Measurements from ENCODE around the gene EMC6. TPM values are rescaled to one million over a fixed set of nuclear protein-coding genes. Genes with fewer than 3 reads are reported as not detected.

EMC6 gene
- total RNA-seq, 1 experiment from 2014 or later, result 62.4 TPM

- Histone ChIP-seq H3K4me2 (ENCODE audit: low read length) (no peak overlapping the region), H3K9me2 (ENCODE audit: insufficient read depth) (no peaks in the 10 kb centered on the region), H3K9me3 (ENCODE audit: control insufficient read depth in 1 of 2, insufficient read depth in 1 of 2, low read depth in 1 of 2, low read length in 2 of 2) (no peaks in the 10 kb centered on the region), H3K36me3 (ENCODE audit: control insufficient read depth in 1 of 2, insufficient read depth in 2 of 2, low read length in 2 of 2) (no peaks in the 10 kb centered on the region), H3K27ac (ENCODE audit: low read depth, low read length) (no peak overlapping the region), H3K9ac (ENCODE audit: low read length) (no peak overlapping the region), H4K20me1 (ENCODE audit: insufficient read depth) (no peaks in the 10 kb centered on the region), H2AFZ (ENCODE audit: low read depth, low read length, poor library complexity, severe bottlenecking) (no peak overlapping the region), H3K27me3 (ENCODE audit: insufficient read depth, low read length) (no peaks in the 10 kb centered on the region), H3K79me2 (ENCODE audit: insufficient read depth, low read length) (no peaks in the 10 kb centered on the region), H3K4me3 (replicated peaks in 1 of 2; ENCODE audit: low read depth in 1 of 2, low read length in 2 of 2) (no peak overlapping the region), H3K4me1 (ENCODE audit: control insufficient read depth in 1 of 2, insufficient read depth in 2 of 2, low read length in 2 of 2) (peaks cover 0 to 6% of the 10 kb centered on the region in 2 experiments; a peak in 3 of 4 replicates)
- intact Hi-C loops (cut with micrococcal nuclease), result no loop called here
- BruUV-seq (replicated peaks), result no TSS peak
- CTCF ChIA-PET, result no interaction called here
- POLR2A ChIA-PET, result no interaction called here
- RAD21 ChIA-PET (ENCODE audit: low non-redundant PET in 1 of 2, low total read pairs in 2 of 2, uncharacterized antibody in 2 of 2, unreplicated experiment in 2 of 2), result no interaction called here
- DNase-seq (ENCODE audit: low read depth, low spot score) (no peak), ATAC-seq (no peak)
- TF ChIP-seq CTCF (IDR thresholded peaks at IDR 0.05 in 2 of 3, conservative IDR thresholded peaks at IDR 0.05 in 1 of 3; ENCODE audit: borderline replicate concordance in 1 of 3, insufficient read depth in 1 of 3, low read depth in 2 of 3, low read length in 2 of 3), result no peak
- TF ChIP-seq POLR2AphosphoS5 (IDR thresholded peaks at IDR 0.05; ENCODE audit: low read depth, low read length), result no peak
- TF ChIP-seq TCF7L2 (IDR thresholded peaks at IDR 0.05; ENCODE audit: borderline replicate concordance, extremely low read depth, insufficient read depth, insufficient read length), result no peak
- TF ChIP-seq ZBTB33 (IDR thresholded peaks at IDR 0.05; ENCODE audit: extremely low read depth, insufficient replicate concordance, low read length), result no peak
- no peak for TF ChIP-seq SIN3A (IDR thresholded peaks at IDR 0.05; ENCODE audit: low read depth)
- no peak for TF ChIP-seq FOSL1 (IDR thresholded peaks at IDR 0.05; ENCODE audit: low read depth)
- TF ChIP-seq ELF1 (IDR thresholded peaks at IDR 0.05; ENCODE audit: borderline replicate concordance, low read depth), result no peak
- TF ChIP-seq ZFX (IDR thresholded peaks at IDR 0.05), result no peak
- TF ChIP-seq JUND (IDR thresholded peaks at IDR 0.05), result no peak
- TF ChIP-seq EGR1 (IDR thresholded peaks at IDR 0.05; ENCODE audit: low read depth), result no peak
- TF ChIP-seq EZH2 (IDR thresholded peaks at IDR 0.05), result no peak
These were observed 19.5 kb downstream of the EMC6 start for GRCh38 chr17:3688027-3688553.
